Measurements from ENCODE around the gene ACKR2.

- TF ChIP-seq CTCF (IDR thresholded peaks at IDR 0.05; ENCODE audit: low read depth, low read length, poor library complexity, severe bottlenecking) = no peak
- no peak for TF ChIP-seq EZH2phosphoT487 (IDR thresholded peaks at IDR 0.05; ENCODE audit: borderline replicate concordance, low read length)
Measured at GRCh38 chr3:42829628-42830436, 20.6 kb downstream of the ACKR2 start.

Data from DOHH2 (cell line).